Measurements from ENCODE around the gene PAGR1. TPM values are rescaled to one million over a fixed set of nuclear protein-coding genes. Genes with fewer than 3 reads are reported as not detected.

The PAGR1 gene
- 33.5 and 34.4 TPM in 2 replicates for polyA plus RNA-seq (2013)

DNA sequence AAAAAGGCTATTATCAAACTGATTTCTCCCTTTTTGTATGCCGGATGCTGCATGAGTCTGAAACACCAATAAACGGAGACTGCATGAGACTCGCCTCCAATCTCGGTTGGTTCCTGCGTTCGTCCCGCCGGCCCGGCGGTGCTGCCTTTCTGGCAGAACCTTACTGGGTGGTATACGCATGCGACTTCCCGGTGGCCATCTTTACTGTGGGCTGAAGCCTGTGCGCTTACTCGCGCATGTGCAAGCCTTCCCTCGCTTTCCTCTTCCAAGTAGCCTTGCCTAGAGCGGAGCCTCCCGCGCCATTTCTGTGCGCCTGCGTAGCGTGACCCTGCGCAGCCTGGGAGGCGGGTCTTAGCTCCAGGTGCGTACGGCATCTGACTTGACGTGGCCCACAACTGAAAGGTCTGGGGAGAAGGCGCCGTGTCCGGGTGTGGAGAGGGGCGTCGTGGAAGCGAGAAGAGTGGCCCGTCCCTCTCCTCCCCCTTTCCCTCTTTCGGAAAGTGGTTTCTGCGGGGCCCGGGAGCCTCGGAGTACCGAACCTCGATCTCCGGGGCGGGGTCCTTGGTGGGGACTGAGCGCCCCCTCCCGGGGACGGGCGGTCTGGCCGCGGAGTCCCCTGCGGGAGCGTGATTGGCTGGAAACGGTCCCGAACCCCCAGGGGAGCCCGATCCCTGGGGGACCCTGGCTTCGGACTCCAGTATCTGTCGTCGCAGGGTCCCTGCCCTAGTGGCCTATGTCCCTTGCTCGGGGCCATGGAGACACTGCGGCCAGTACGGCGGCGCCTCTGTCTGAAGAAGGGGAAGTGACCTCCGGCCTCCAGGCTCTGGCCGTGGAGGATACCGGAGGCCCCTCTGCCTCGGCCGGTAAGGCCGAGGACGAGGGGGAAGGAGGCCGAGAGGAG is at the start of gene PAGR1:
Gene PAGR1 (plus strand): TSS at position 360 of the 901 bp plus-strand sequence. CDS start 374 bp downstream, at position 734.
- H3K4me3 ChIP-seq (ENCODE audit: low read depth, low read length) = peak within 1 kb of the TSS; percentile 78
- H3K9ac ChIP-seq (ENCODE audit: low read length) = peak within 1 kb of the TSS; percentile 94
- no peaks in the 10 kb centered on the region for H3K27me3 ChIP-seq (ENCODE audit: insufficient read depth, low read length)
- H3K4me2 ChIP-seq (ENCODE audit: low read length) = peak within 1 kb of the TSS; percentile 96
- peak within 1 kb of the TSS; percentile 89 for H4K12ac ChIP-seq (ENCODE audit: low read depth, low read length)
- WGBS (ENCODE audit: extremely low coverage, insufficient coverage, insufficient read length) = no CpG with 5 or more reads among the region's 70 CpGs
- H4K91ac ChIP-seq (ENCODE audit: low read depth, low read length) = peak within 1 kb of the TSS; percentile 84
- peaks cover 23% of the 10 kb centered on the region for H3K79me1 ChIP-seq (ENCODE audit: low read length)
- peak within 1 kb of the TSS; percentile 50 for H3K4ac ChIP-seq (ENCODE audit: low read depth, low read length)
- peak within 1 kb of the TSS; percentile 9 for H2BK12ac ChIP-seq (ENCODE audit: low read length)
- no peak within 1 kb of the TSS for H3K23ac ChIP-seq (ENCODE audit: low read length)
- H2BK5ac ChIP-seq (ENCODE audit: low read depth, low read length, poor library complexity) = peak within 1 kb of the TSS; percentile 90
- DNase-seq = peak; percentile 100
- H2BK120ac ChIP-seq (ENCODE audit: insufficient read depth, low read length, poor library complexity) = peak within 1 kb of the TSS; percentile 81
- no peaks in the 10 kb centered on the region for H3K9me3 ChIP-seq (ENCODE audit: insufficient read depth, low read depth, low read length)
- peak within 1 kb of the TSS; percentile 82 for H2AFZ ChIP-seq (ENCODE audit: insufficient read depth, low read length, poor library complexity)
- H3K4me1 ChIP-seq (ENCODE audit: control insufficient read depth in 1 of 2, insufficient read depth in 2 of 2, low read length in 2 of 2) = peaks cover 4 to 26% of the 10 kb centered on the region in 2 experiments
- peaks cover 11 to 13% of the 10 kb centered on the region in 2 experiments for H3K36me3 ChIP-seq (ENCODE audit: control insufficient read depth in 1 of 2, insufficient read depth in 2 of 2, low read length in 2 of 2)
- H3K18ac ChIP-seq (ENCODE audit: low read length) = peak within 1 kb of the TSS; percentile 93
- peak within 1 kb of the TSS; percentile 72 for H3K14ac ChIP-seq (ENCODE audit: low read length)
- H2AK5ac ChIP-seq (ENCODE audit: low read length) = peak within 1 kb of the TSS; percentile 42
- peak within 1 kb of the TSS; percentile 97 for H4K8ac ChIP-seq (ENCODE audit: low read depth, low read length)
- H3K27ac ChIP-seq (ENCODE audit: low read depth, low read length) = peak within 1 kb of the TSS; percentile 79
- peaks cover 9% of the 10 kb centered on the region for H3K79me2 ChIP-seq (ENCODE audit: control insufficient read depth, insufficient read depth, low read length, poor library complexity)

DNA sequence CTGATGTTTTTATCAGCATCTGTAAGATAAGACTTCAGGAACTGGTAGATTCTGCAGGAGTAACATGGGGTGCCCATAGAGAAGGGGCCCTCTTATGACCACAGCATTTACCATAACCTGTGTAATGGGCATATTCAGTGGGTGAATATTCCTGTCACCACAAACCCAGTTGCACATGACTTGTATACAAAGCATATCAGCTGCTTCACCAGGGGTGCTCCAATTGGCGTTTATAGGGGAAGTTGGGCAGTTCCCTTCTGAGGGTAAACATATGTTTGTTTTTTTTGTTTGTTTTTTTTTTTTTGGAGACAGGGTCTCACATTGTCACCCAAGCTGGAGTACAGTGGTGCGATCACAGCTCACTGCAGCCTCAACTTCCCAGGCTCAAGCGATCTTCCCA is 49.4 kb upstream of the PAGR1 start:
- no CpG with 5 or more reads among the region's 3 CpGs for WGBS (ENCODE audit: extremely low coverage, insufficient coverage, insufficient read length)
- H3K79me2 ChIP-seq (ENCODE audit: control insufficient read depth, insufficient read depth, low read length, poor library complexity) = no peaks in the 10 kb centered on the region
- no peak overlapping the region for H2BK12ac ChIP-seq (ENCODE audit: low read length)
- no peak overlapping the region for H4K91ac ChIP-seq (ENCODE audit: low read depth, low read length)
- H3K27me3 ChIP-seq (ENCODE audit: insufficient read depth, low read length) = no peaks in the 10 kb centered on the region
- H3K14ac ChIP-seq (ENCODE audit: low read length) = no peak overlapping the region
- no peak overlapping the region for H2BK120ac ChIP-seq (ENCODE audit: insufficient read depth, low read length, poor library complexity)
- no peak overlapping the region for H2BK5ac ChIP-seq (ENCODE audit: low read depth, low read length, poor library complexity)
- H2AFZ ChIP-seq (ENCODE audit: insufficient read depth, low read length, poor library complexity) = no peak overlapping the region
- H3K9me3 ChIP-seq (ENCODE audit: insufficient read depth, low read depth, low read length) = no peaks in the 10 kb centered on the region
- no peak overlapping the region for H3K4ac ChIP-seq (ENCODE audit: low read depth, low read length)
- no peak overlapping the region for H2AK5ac ChIP-seq (ENCODE audit: low read length)
- no peak overlapping the region for H3K23ac ChIP-seq (ENCODE audit: low read length)
- H3K27ac ChIP-seq (ENCODE audit: low read depth, low read length) = no peak overlapping the region
- no peaks in the 10 kb centered on the region for H3K36me3 ChIP-seq (ENCODE audit: control insufficient read depth in 1 of 2, insufficient read depth in 2 of 2, low read length in 2 of 2)
- H3K18ac ChIP-seq (ENCODE audit: low read length) = no peak overlapping the region
- no peak overlapping the region for H3K4me3 ChIP-seq (ENCODE audit: low read depth, low read length)
- H3K4me1 ChIP-seq (ENCODE audit: control insufficient read depth in 1 of 2, insufficient read depth in 2 of 2, low read length in 2 of 2) = peaks cover 0 to 3% of the 10 kb centered on the region in 2 experiments
- H4K8ac ChIP-seq (ENCODE audit: low read depth, low read length) = no peak overlapping the region
- DNase-seq = no peak
- H3K79me1 ChIP-seq (ENCODE audit: low read length) = peaks cover 1% of the 10 kb centered on the region
- no peak overlapping the region for H4K12ac ChIP-seq (ENCODE audit: low read depth, low read length)
- H3K9ac ChIP-seq (ENCODE audit: low read length) = no peak overlapping the region
- H3K4me2 ChIP-seq (ENCODE audit: low read length) = no peak overlapping the region

GRCh38 chr16:29767062-29767461 is 48.9 kb upstream of the PAGR1 start:
- Histone ChIP-seq H3K4me1 (ENCODE audit: control insufficient read depth in 1 of 2, insufficient read depth in 2 of 2, low read length in 2 of 2) (peaks cover 0 to 3% of the 10 kb centered on the region in 2 experiments), H2AFZ (ENCODE audit: insufficient read depth, low read length, poor library complexity) (no peak overlapping the region), H3K4ac (ENCODE audit: low read depth, low read length) (no peak overlapping the region), H4K12ac (ENCODE audit: low read depth, low read length) (no peak overlapping the region), H3K9me3 (ENCODE audit: insufficient read depth, low read depth, low read length) (no peaks in the 10 kb centered on the region), H3K79me2 (ENCODE audit: control insufficient read depth, insufficient read depth, low read length, poor library complexity) (no peaks in the 10 kb centered on the region), H3K27ac (ENCODE audit: low read depth, low read length) (no peak overlapping the region), H3K23ac (ENCODE audit: low read length) (no peak overlapping the region), H4K8ac (ENCODE audit: low read depth, low read length) (no peak overlapping the region), H3K36me3 (ENCODE audit: control insufficient read depth in 1 of 2, insufficient read depth in 2 of 2, low read length in 2 of 2) (no peaks in the 10 kb centered on the region), H3K4me3 (ENCODE audit: low read depth, low read length) (no peak overlapping the region), H2BK5ac (ENCODE audit: low read depth, low read length, poor library complexity) (no peak overlapping the region), H2BK12ac (ENCODE audit: low read length) (no peak overlapping the region), H3K18ac (ENCODE audit: low read length) (no peak overlapping the region), H4K91ac (ENCODE audit: low read depth, low read length) (no peak overlapping the region), H3K79me1 (ENCODE audit: low read length) (peaks cover 1% of the 10 kb centered on the region), H3K27me3 (ENCODE audit: insufficient read depth, low read length) (no peaks in the 10 kb centered on the region), H2BK120ac (ENCODE audit: insufficient read depth, low read length, poor library complexity) (no peak overlapping the region), H3K4me2 (ENCODE audit: low read length) (no peak overlapping the region), H3K9ac (ENCODE audit: low read length) (no peak overlapping the region), H3K14ac (ENCODE audit: low read length) (no peak overlapping the region), H2AK5ac (ENCODE audit: low read length) (no peak overlapping the region)
- WGBS (ENCODE audit: extremely low coverage, insufficient coverage, insufficient read length) = no CpG with 5 or more reads among the region's 3 CpGs
- no peak for DNase-seq

DNA sequence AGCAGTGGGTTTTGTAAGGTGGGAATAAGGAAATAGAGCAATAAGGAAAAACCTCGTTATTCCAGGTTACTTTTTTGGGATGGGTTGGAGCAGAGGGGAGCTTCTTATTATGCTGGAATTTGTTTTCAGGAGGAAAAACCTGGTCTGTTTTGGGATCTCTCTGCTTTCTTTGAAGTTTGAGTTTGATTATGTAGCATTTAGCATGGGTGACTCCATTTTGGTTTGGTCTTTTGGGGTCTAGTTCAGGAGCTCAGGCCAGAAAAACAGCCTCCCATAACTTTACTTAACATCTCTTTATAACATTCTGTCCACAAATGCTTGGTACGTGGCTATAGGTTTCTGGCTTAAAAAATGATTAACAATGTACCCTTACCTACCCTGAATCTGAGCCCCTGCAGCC is 46.4 kb upstream of the PAGR1 start:
- no peak overlapping the region for H3K4ac ChIP-seq (ENCODE audit: low read depth, low read length)
- WGBS (ENCODE audit: extremely low coverage, insufficient coverage, insufficient read length) = no CpG with 5 or more reads among the region's 2 CpGs
- no peak overlapping the region for H3K14ac ChIP-seq (ENCODE audit: low read length)
- no peaks in the 10 kb centered on the region for H3K4me1 ChIP-seq (ENCODE audit: control insufficient read depth in 1 of 2, insufficient read depth in 2 of 2, low read length in 2 of 2)
- H3K27me3 ChIP-seq (ENCODE audit: insufficient read depth, low read length) = no peaks in the 10 kb centered on the region
- H2AK5ac ChIP-seq (ENCODE audit: low read length) = no peak overlapping the region
- H3K79me2 ChIP-seq (ENCODE audit: control insufficient read depth, insufficient read depth, low read length, poor library complexity) = no peaks in the 10 kb centered on the region
- H3K79me1 ChIP-seq (ENCODE audit: low read length) = no peaks in the 10 kb centered on the region
- H4K12ac ChIP-seq (ENCODE audit: low read depth, low read length) = no peak overlapping the region
- no peak overlapping the region for H2BK120ac ChIP-seq (ENCODE audit: insufficient read depth, low read length, poor library complexity)
- no peak for DNase-seq
- H2BK12ac ChIP-seq (ENCODE audit: low read length) = no peak overlapping the region
- no peak overlapping the region for H3K23ac ChIP-seq (ENCODE audit: low read length)
- H3K36me3 ChIP-seq (ENCODE audit: control insufficient read depth in 1 of 2, insufficient read depth in 2 of 2, low read length in 2 of 2) = no peaks in the 10 kb centered on the region
- H2AFZ ChIP-seq (ENCODE audit: insufficient read depth, low read length, poor library complexity) = no peak overlapping the region
- H3K4me3 ChIP-seq (ENCODE audit: low read depth, low read length) = no peak overlapping the region
- H3K4me2 ChIP-seq (ENCODE audit: low read length) = no peak overlapping the region
- H3K18ac ChIP-seq (ENCODE audit: low read length) = no peak overlapping the region
- H2BK5ac ChIP-seq (ENCODE audit: low read depth, low read length, poor library complexity) = no peak overlapping the region
- H4K8ac ChIP-seq (ENCODE audit: low read depth, low read length) = no peak overlapping the region
- no peak overlapping the region for H3K9ac ChIP-seq (ENCODE audit: low read length)
- H3K9me3 ChIP-seq (ENCODE audit: insufficient read depth, low read depth, low read length) = no peaks in the 10 kb centered on the region
- H4K91ac ChIP-seq (ENCODE audit: low read depth, low read length) = no peak overlapping the region
- H3K27ac ChIP-seq (ENCODE audit: low read depth, low read length) = no peak overlapping the region

Measured in trophoblast cell (in vitro differentiated cells and primary cell).